CD8-positive, alpha-beta memory T cell (primary cell): ENCODE results near the gene OSBP2. TPM values are rescaled to one million over a fixed set of nuclear protein-coding genes. Genes with fewer than 3 reads are reported as not detected.

ENCODE experiments used
- CTCF ChIA-PET: fragments of 350-600 bp; sonication (Branson Sonifier 250); formaldehyde crosslinking; loops from one replicate; lab custom pipeline; 2021; ENCODE audit warnings: antibody characterized with exemption; lab: Charles Lee
- POLR2A ChIA-PET: fragments of 350-600 bp; sonication (Branson Sonifier 250); formaldehyde crosslinking; loops from one replicate; lab custom pipeline; 2021; ENCODE audit warnings: antibody characterized with exemption; lab: Charles Lee
- DNase-seq, 5 donors: peaks; one replicate each; pipeline versions ENCODE4 v3.0.0 to v3.0.0-alpha.2; 2020 to 2022; ENCODE audit warnings: mixed read lengths in 1 of 5
- H3K27ac ChIP-seq: one replicate; pipeline ENCODE4 v1.7.0; 2013; ENCODE audit warnings: low read depth, mild to moderate bottlenecking, low read length, moderate library complexity
- H3K27me3 ChIP-seq: 2 replicates; pipeline ENCODE4 v1.7.0; 2013; ENCODE audit warnings: low read length, mild to moderate bottlenecking; ENCODE audit not compliant: insufficient read depth, poor library complexity, severe bottlenecking
- H3K36me3 ChIP-seq: 2 replicates; pipeline ENCODE4 v1.7.0; 2013; ENCODE audit warnings: mild to moderate bottlenecking, low read length, moderate library complexity; ENCODE audit not compliant: insufficient read depth
- H3K4me1 ChIP-seq: 2 replicates; pipeline ENCODE4 v1.7.0; 2013; ENCODE audit warnings: mild to moderate bottlenecking, low read length, moderate library complexity; ENCODE audit not compliant: insufficient read depth
- H3K4me3 ChIP-seq: 2 replicates; pipeline ENCODE4 v1.7.0; 2013; ENCODE audit warnings: mild to moderate bottlenecking, low read length
- H3K9me3 ChIP-seq: 2 replicates; pipeline ENCODE4 v1.7.0; 2013; ENCODE audit warnings: mild to moderate bottlenecking, low read length
- H3K27ac Mint-ChIP-seq, 8 donors: one replicate each; pipeline ENCODE4 v1.8.0; 2020 to 2021; ENCODE audit warnings: mixed read lengths in 8 of 8, mild to moderate bottlenecking in 6 of 8, inconsistent platforms in 3 of 8, moderate library complexity in 3 of 8
- H3K27me3 Mint-ChIP-seq, 2 donors: one replicate each; pipeline ENCODE4 v1.8.0; 2020 to 2021; ENCODE audit warnings: mixed read lengths in 2 of 2, mild to moderate bottlenecking in 1 of 2, moderate library complexity in 1 of 2
- H3K36me3 Mint-ChIP-seq, 3 donors: one replicate each; pipeline ENCODE4 v1.8.0; 2020 to 2021; ENCODE audit warnings: mixed read lengths in 3 of 3, inconsistent platforms in 1 of 3, mild to moderate bottlenecking in 1 of 3
- H3K4me1 Mint-ChIP-seq, 3 donors: one replicate each; pipeline ENCODE4 v1.8.0; 2020 to 2021; ENCODE audit warnings: mixed read lengths in 3 of 3, inconsistent platforms in 1 of 3, mild to moderate bottlenecking in 1 of 3
- H3K4me3 Mint-ChIP-seq, 7 donors: one replicate each; pipeline ENCODE4 v1.8.0; 2020 to 2021; ENCODE audit warnings: mixed read lengths in 7 of 7, mild to moderate bottlenecking in 6 of 7, moderate library complexity in 4 of 7, inconsistent platforms in 2 of 7
- H3K9me3 Mint-ChIP-seq, 5 donors: one replicate each; pipeline ENCODE4 v1.8.0; 2020 to 2022; ENCODE audit warnings: mixed read lengths in 5 of 5, mild to moderate bottlenecking in 3 of 5, moderate library complexity in 2 of 5, inconsistent platforms in 1 of 5
- polyA plus RNA-seq: library from polyadenylated mRNA; unstranded; fragments of 300-500 nt; fragmentation: Illumina TruSeq; gene quantifications from one replicate; pipeline ENCODE4 v1.2.3, GENCODE V29; 2021
- total RNA-seq, 2 experiments: library from RNA; stranded (reverse); gene quantifications; one replicate each; pipeline ENCODE4 v1.2.3, GENCODE V29; 2021

OSBP2 gene
- total and polyA plus RNA-seq, 3 experiments from 2014 or later = 0.66 to 0.74 (median 0.74) TPM

GRCh38 chr22:30925667-30926066 is 231.0 kb downstream of the OSBP2 start:
- peaks cover 0 to 1% of the 10 kb centered on the region in 2 donors for H3K27me3 Mint-ChIP-seq
- Histone ChIP-seq H3K4me1 (peaks cover 20% of the 10 kb centered on the region), H3K4me3 (no peak overlapping the region), H3K36me3 (peaks cover 35% of the 10 kb centered on the region), H3K9me3 (no peaks in the 10 kb centered on the region), H3K27ac (no peak overlapping the region), H3K27me3 (no peaks in the 10 kb centered on the region)
- ChIA-PET CTCF (no interaction called here), POLR2A (interaction anchor here (0.6 kb wide), 1 partner anchor 53 kb away, joined by 4 read pairs; no protein-coding TSS in a partner anchor)
- no peak for DNase-seq
- H3K27ac Mint-ChIP-seq = peak overlapping the region in 4 of 8 donors; percentile 14 to 74 (median 42)
- H3K4me3 Mint-ChIP-seq = no peak overlapping the region
- peaks cover 11 to 14% (median 14%) of the 10 kb centered on the region in 3 donors for H3K4me1 Mint-ChIP-seq
- H3K9me3 Mint-ChIP-seq = peaks cover 0 to 3% (median 0%) of the 10 kb centered on the region in 5 donors
- peaks cover 2 to 60% (median 18%) of the 10 kb centered on the region in 3 donors for H3K36me3 Mint-ChIP-seq

GRCh38 chr22:30926706-30927105 is 232.0 kb downstream of the OSBP2 start:
- Histone ChIP-seq H3K4me1 (peaks cover 20% of the 10 kb centered on the region), H3K4me3 (no peak overlapping the region), H3K36me3 (peaks cover 45% of the 10 kb centered on the region), H3K27me3 (no peaks in the 10 kb centered on the region), H3K27ac (no peak overlapping the region), H3K9me3 (no peaks in the 10 kb centered on the region)
- H3K9me3 Mint-ChIP-seq = peaks cover 0 to 3% (median 0%) of the 10 kb centered on the region in 5 donors
- peaks cover 10 to 18% (median 14%) of the 10 kb centered on the region in 3 donors for H3K4me1 Mint-ChIP-seq
- H3K27ac Mint-ChIP-seq = peak overlapping the region in 6 of 8 donors; percentile 14 to 75 (median 26)
- ChIA-PET POLR2A (no interaction called here), CTCF (no interaction called here)
- no peak overlapping the region for H3K4me3 Mint-ChIP-seq
- H3K36me3 Mint-ChIP-seq = peaks cover 9 to 70% (median 25%) of the 10 kb centered on the region in 3 donors
- DNase-seq = no peak
- H3K27me3 Mint-ChIP-seq = peaks cover 0 to 1% of the 10 kb centered on the region in 2 donors

- Mint-ChIP-seq H3K36me3 (peaks cover 13 to 79% (median 28%) of the 10 kb centered on the region in 3 donors), H3K4me1 (peaks cover 9 to 19% (median 14%) of the 10 kb centered on the region in 3 donors), H3K9me3 (no peaks in the 10 kb centered on the region), H3K27ac (no peak overlapping the region), H3K4me3 (no peak overlapping the region), H3K27me3 (peaks cover 0 to 1% of the 10 kb centered on the region in 2 donors)
- peaks cover 24% of the 10 kb centered on the region for H3K4me1 ChIP-seq
- ChIA-PET CTCF (no interaction called here), POLR2A (interaction anchor here (0.5 kb wide), 1 partner anchor 1083 kb away, joined by 12 read pairs; no protein-coding TSS in a partner anchor)
- no peak overlapping the region for H3K27ac ChIP-seq
- no peaks in the 10 kb centered on the region for H3K9me3 ChIP-seq
- peaks cover 56% of the 10 kb centered on the region for H3K36me3 ChIP-seq
- H3K4me3 ChIP-seq = no peak overlapping the region
- H3K27me3 ChIP-seq = no peaks in the 10 kb centered on the region
- no peak for DNase-seq
Observed at GRCh38 chr22:30927806-30928205, 233.1 kb downstream of the OSBP2 start.

GRCh38 chr22:30928401-30928800 is 233.7 kb downstream of the OSBP2 start:
- H3K9me3 ChIP-seq = no peaks in the 10 kb centered on the region
- no peaks in the 10 kb centered on the region for H3K27me3 ChIP-seq
- Mint-ChIP-seq H3K4me3 (no peak overlapping the region), H3K4me1 (peaks cover 9 to 21% (median 16%) of the 10 kb centered on the region in 3 donors), H3K9me3 (no peaks in the 10 kb centered on the region), H3K27me3 (peaks cover 0 to 1% of the 10 kb centered on the region in 2 donors), H3K36me3 (peaks cover 13 to 85% (median 30%) of the 10 kb centered on the region in 3 donors), H3K27ac (peak overlapping the region in 3 of 8 donors; percentile 51 to 56 (median 54))
- no peak overlapping the region for H3K4me3 ChIP-seq
- peaks cover 24% of the 10 kb centered on the region for H3K4me1 ChIP-seq
- POLR2A ChIA-PET = no interaction called here
- DNase-seq = no peak
- CTCF ChIA-PET = no interaction called here
- no peak overlapping the region for H3K27ac ChIP-seq
- H3K36me3 ChIP-seq = peaks cover 62% of the 10 kb centered on the region

- Mint-ChIP-seq H3K27me3 (peaks cover 0 to 1% of the 10 kb centered on the region in 2 donors), H3K27ac (peak overlapping the region in 7 of 8 donors; percentile 7 to 69 (median 51)), H3K9me3 (no peaks in the 10 kb centered on the region), H3K4me1 (peaks cover 9 to 23% (median 19%) of the 10 kb centered on the region in 3 donors), H3K4me3 (no peak overlapping the region), H3K36me3 (peaks cover 20 to 95% (median 42%) of the 10 kb centered on the region in 3 donors)
- ChIA-PET CTCF (interaction anchor here (1.0 to 1.1 kb wide), 2 partner anchors 10 to 150 kb away, joined by 3 to 4 read pairs; no protein-coding TSS in a partner anchor), POLR2A (no interaction called here)
- H3K9me3 ChIP-seq = no peaks in the 10 kb centered on the region
- peaks cover 80% of the 10 kb centered on the region for H3K36me3 ChIP-seq
- H3K27ac ChIP-seq = no peak overlapping the region
- no peak overlapping the region for H3K4me3 ChIP-seq
- H3K27me3 ChIP-seq = no peaks in the 10 kb centered on the region
- H3K4me1 ChIP-seq = peaks cover 24% of the 10 kb centered on the region
- no peak for DNase-seq
Observed at GRCh38 chr22:30930228-30930627, 235.6 kb downstream of the OSBP2 start.

GRCh38 chr22:30931541-30932300 is 237.0 kb downstream of the OSBP2 start:
- Mint-ChIP-seq H3K27ac (peak overlapping the region in 7 of 8 donors; percentile 20 to 89 (median 82)), H3K27me3 (peaks cover 0 to 1% of the 10 kb centered on the region in 2 donors), H3K9me3 (no peaks in the 10 kb centered on the region), H3K36me3 (peaks cover 29 to 97% (median 50%) of the 10 kb centered on the region in 3 donors), H3K4me3 (no peak overlapping the region), H3K4me1 (peaks cover 22 to 29% (median 28%) of the 10 kb centered on the region in 3 donors)
- POLR2A ChIA-PET = no interaction called here
- H3K4me1 ChIP-seq = peaks cover 35% of the 10 kb centered on the region
- DNase-seq = no peak
- peaks cover 93% of the 10 kb centered on the region for H3K36me3 ChIP-seq
- CTCF ChIA-PET = no interaction called here
- no peak overlapping the region for H3K4me3 ChIP-seq
- no peaks in the 10 kb centered on the region for H3K9me3 ChIP-seq
- H3K27me3 ChIP-seq = no peaks in the 10 kb centered on the region
- H3K27ac ChIP-seq = no peak overlapping the region

GRCh38 chr22:30932661-30933060 is 238.0 kb downstream of the OSBP2 start:
- Histone ChIP-seq H3K4me1 (peaks cover 44% of the 10 kb centered on the region), H3K36me3 (peaks cover 93% of the 10 kb centered on the region), H3K27ac (no peak overlapping the region), H3K4me3 (no peak overlapping the region), H3K27me3 (no peaks in the 10 kb centered on the region), H3K9me3 (no peaks in the 10 kb centered on the region)
- H3K4me3 Mint-ChIP-seq = no peak overlapping the region
- H3K4me1 Mint-ChIP-seq = peaks cover 26 to 31% (median 30%) of the 10 kb centered on the region in 3 donors
- no peaks in the 10 kb centered on the region for H3K27me3 Mint-ChIP-seq
- peaks cover 32 to 97% (median 47%) of the 10 kb centered on the region in 3 donors for H3K36me3 Mint-ChIP-seq
- CTCF ChIA-PET = interaction anchor here (2.0 kb wide), 1 partner anchor 152 kb away, joined by 4 read pairs; no protein-coding TSS in a partner anchor
- DNase-seq = no peak
- POLR2A ChIA-PET = no interaction called here
- H3K9me3 Mint-ChIP-seq = no peaks in the 10 kb centered on the region
- peak overlapping the region in 2 of 8 donors; percentile 48 to 73 for H3K27ac Mint-ChIP-seq

GRCh38 chr22:30933457-30933856 is 238.8 kb downstream of the OSBP2 start:
- H3K4me1 ChIP-seq = peaks cover 52% of the 10 kb centered on the region
- POLR2A ChIA-PET = no interaction called here
- H3K36me3 ChIP-seq = peaks cover 92% of the 10 kb centered on the region
- H3K4me3 ChIP-seq = no peak overlapping the region
- Mint-ChIP-seq H3K4me3 (no peak overlapping the region), H3K36me3 (peaks cover 32 to 96% (median 42%) of the 10 kb centered on the region in 3 donors), H3K27me3 (no peaks in the 10 kb centered on the region), H3K27ac (peak overlapping the region in 5 of 8 donors; percentile 29 to 84 (median 70)), H3K9me3 (no peaks in the 10 kb centered on the region), H3K4me1 (peaks cover 31 to 36% (median 35%) of the 10 kb centered on the region in 3 donors)
- no peaks in the 10 kb centered on the region for H3K9me3 ChIP-seq
- H3K27ac ChIP-seq = no peak overlapping the region
- CTCF ChIA-PET = interaction anchor here (2.0 kb wide), 1 partner anchor 151 kb away, joined by 4 read pairs; no protein-coding TSS in a partner anchor
- DNase-seq = no peak
- no peaks in the 10 kb centered on the region for H3K27me3 ChIP-seq
